A673 (cell line): ENCODE results near the gene FXYD7. TPM values are rescaled to one million over a fixed set of nuclear protein-coding genes. Genes with fewer than 3 reads are reported as not detected.

Experiments
- BruUV-seq: library from RNA; stranded (reverse); fragments of 400-500 nt; replicated peaks from 2 replicates; lab custom pipeline; 2021; lab: Mats Ljungman, UMichigan
- CTCF ChIA-PET: fragments of 300-600 bp; sonication (Branson Sonifier 250); formaldehyde crosslinking; loops from one replicate; lab custom pipeline; 2022; ENCODE audit warnings: antibody characterized with exemption; lab: Charles Lee
- POLR2A ChIA-PET: fragments of 300-600 bp; sonication (Branson Sonifier 250); formaldehyde crosslinking; loops from one replicate; lab custom pipeline; 2022; ENCODE audit warnings: antibody characterized with exemption; ENCODE audit not compliant: low non-redundant PET; lab: Charles Lee
- DNase-seq: peaks from one replicate; pipeline ENCODE4 v3.0.0-alpha.2; 2015; ENCODE audit warnings: low spot score
- H3K27ac ChIP-seq: fragments of 200-600 bp; sonication (generic); 2 replicates; pipeline ENCODE4 v1.5.1; 2016; ENCODE audit warnings: mixed run types, low read depth, mild to moderate bottlenecking, mixed read lengths, antibody characterized with exemption, low read length; ENCODE audit not compliant: poor library complexity, severe bottlenecking
- H3K27me3 ChIP-seq: fragments of 200-600 bp; sonication (generic); replicated peaks from 2 replicates; pipeline ENCODE4 v1.6.1; 2017; ENCODE audit warnings: mixed run types, low read depth, mild to moderate bottlenecking, mixed read lengths, antibody characterized with exemption, low read length; ENCODE audit not compliant: insufficient read depth, poor library complexity
- H3K36me3 ChIP-seq: fragments of 200-600 bp; sonication (generic); 2 replicates; pipeline ENCODE4 v1.6.1; 2016; ENCODE audit warnings: mixed run types, mild to moderate bottlenecking, mixed read lengths, antibody characterized with exemption, low read length; ENCODE audit not compliant: insufficient read depth, poor library complexity, severe bottlenecking
- H3K4me1 ChIP-seq: fragments of 200-600 bp; sonication (generic); 2 replicates; pipeline ENCODE4 v1.6.1; 2017; ENCODE audit warnings: mixed run types, mild to moderate bottlenecking, mixed read lengths, antibody characterized with exemption, low read length; ENCODE audit not compliant: insufficient read depth, poor library complexity, severe bottlenecking
- H3K4me3 ChIP-seq: fragments of 200-600 bp; sonication (generic); 2 replicates; pipeline ENCODE4 v1.5.1; 2016; ENCODE audit warnings: low read depth, mixed run types, mild to moderate bottlenecking, mixed read lengths, low read length; ENCODE audit not compliant: poor library complexity, severe bottlenecking
- H3K9me3 ChIP-seq: fragments of 200-600 bp; sonication (generic); 2 replicates; pipeline ENCODE4 v1.6.1; 2016; ENCODE audit warnings: mixed run types, low read depth, mild to moderate bottlenecking, mixed read lengths, antibody characterized with exemption, low read length; ENCODE audit not compliant: poor library complexity, severe bottlenecking
- EZH2 ChIP-seq: fragments of 200-600 bp; sonication (generic); IDR thresholded peaks from 2 replicates; pipeline ENCODE4 v1.6.1; 2017; ENCODE audit warnings: borderline replicate concordance, low read depth, mild to moderate bottlenecking, mixed read lengths, antibody characterized with exemption, low read length; ENCODE audit not compliant: poor library complexity, severe bottlenecking
- intact Hi-C: fragments of 100-400 bp; cut with micrococcal nuclease; formaldehyde crosslinking; loops from one replicate; pipeline ENCODE4 v1.10.0; 2022; ENCODE audit not compliant: unreplicated experiment
- total RNA-seq: library from RNA; stranded (reverse); gene quantifications from 2 replicates; pipeline ENCODE4 v1.2.3, GENCODE V29; 2021
- TF ChIP-seq, protein P1 (sequence below): fragments of 300-800, 200-600 bp; sonication (generic); conservative IDR thresholded peaks from 2 replicates; pipeline ENCODE4 v1.5.1; 2017; ENCODE audit warnings: low read depth, mild to moderate bottlenecking, antibody characterized with exemption, low read length, moderate library complexity, mixed read lengths

Gene FXYD7
- total RNA-seq, 1 experiment from 2014 or later, result 0.56 TPM

DNA sequence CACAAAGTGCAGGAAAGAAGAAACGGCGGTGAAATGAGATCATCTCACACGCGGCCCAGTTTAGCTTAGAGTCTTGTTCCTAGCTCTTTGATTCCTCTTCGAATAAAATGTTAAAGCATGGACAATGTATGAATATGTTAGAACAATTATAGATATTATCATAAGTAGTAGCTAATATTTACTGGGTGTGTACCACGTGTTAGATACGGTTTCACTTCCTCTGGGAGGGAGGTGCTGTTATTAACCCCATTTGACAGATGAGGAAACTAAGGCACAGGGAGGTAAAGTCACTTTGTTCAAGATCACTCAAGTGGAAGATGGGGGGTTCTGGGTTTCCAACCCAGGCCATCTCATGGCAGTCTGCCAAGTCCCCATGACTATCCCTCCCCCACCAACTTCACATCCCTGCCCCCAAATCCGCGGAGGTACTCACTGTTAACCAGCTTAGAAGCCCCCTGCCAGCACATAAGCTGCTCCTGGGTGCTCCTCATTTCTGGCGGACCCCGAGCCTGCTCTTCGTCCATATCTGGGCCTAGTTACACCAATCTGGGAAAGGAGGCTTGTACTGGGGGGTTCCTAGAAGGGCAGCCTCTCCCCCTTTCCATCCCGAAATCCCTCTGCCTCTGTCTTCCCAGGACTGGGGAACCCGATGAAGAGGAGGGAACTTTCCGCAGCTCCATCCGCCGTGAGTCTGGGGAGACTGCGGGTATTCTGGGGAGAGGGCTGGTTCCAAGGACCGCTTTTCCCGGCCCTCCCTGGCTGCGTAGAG, 1.0 kb upstream of the FXYD7 start:
- Histone ChIP-seq H3K36me3 (no peaks in the 10 kb centered on the region), H3K9me3 (no peaks in the 10 kb centered on the region), H3K27me3 (peaks cover 3% of the 10 kb centered on the region), H3K27ac (no peak overlapping the region), H3K4me3 (peak overlapping the region; percentile 34), H3K4me1 (peaks cover 27% of the 10 kb centered on the region)
- DNase-seq, result no peak
- no TSS peak for BruUV-seq
- ChIA-PET CTCF (interaction anchor here (0.6 to 2.1 kb wide), 6 partner anchors 12 to 210 kb away, joined by 3 to 6 read pairs (median 5); no protein-coding TSS in a partner anchor), POLR2A (interaction anchor here (0.6 kb wide), 3 partner anchors 73 to 130 kb away, joined by 3 to 7 read pairs (median 7); no protein-coding TSS in a partner anchor)
- TF ChIP-seq, protein P1, sequence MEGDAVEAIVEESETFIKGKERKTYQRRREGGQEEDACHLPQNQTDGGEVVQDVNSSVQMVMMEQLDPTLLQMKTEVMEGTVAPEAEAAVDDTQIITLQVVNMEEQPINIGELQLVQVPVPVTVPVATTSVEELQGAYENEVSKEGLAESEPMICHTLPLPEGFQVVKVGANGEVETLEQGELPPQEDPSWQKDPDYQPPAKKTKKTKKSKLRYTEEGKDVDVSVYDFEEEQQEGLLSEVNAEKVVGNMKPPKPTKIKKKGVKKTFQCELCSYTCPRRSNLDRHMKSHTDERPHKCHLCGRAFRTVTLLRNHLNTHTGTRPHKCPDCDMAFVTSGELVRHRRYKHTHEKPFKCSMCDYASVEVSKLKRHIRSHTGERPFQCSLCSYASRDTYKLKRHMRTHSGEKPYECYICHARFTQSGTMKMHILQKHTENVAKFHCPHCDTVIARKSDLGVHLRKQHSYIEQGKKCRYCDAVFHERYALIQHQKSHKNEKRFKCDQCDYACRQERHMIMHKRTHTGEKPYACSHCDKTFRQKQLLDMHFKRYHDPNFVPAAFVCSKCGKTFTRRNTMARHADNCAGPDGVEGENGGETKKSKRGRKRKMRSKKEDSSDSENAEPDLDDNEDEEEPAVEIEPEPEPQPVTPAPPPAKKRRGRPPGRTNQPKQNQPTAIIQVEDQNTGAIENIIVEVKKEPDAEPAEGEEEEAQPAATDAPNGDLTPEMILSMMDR, result no peak
- no peak for TF ChIP-seq EZH2
- intact Hi-C loops, result no loop called here

DNA sequence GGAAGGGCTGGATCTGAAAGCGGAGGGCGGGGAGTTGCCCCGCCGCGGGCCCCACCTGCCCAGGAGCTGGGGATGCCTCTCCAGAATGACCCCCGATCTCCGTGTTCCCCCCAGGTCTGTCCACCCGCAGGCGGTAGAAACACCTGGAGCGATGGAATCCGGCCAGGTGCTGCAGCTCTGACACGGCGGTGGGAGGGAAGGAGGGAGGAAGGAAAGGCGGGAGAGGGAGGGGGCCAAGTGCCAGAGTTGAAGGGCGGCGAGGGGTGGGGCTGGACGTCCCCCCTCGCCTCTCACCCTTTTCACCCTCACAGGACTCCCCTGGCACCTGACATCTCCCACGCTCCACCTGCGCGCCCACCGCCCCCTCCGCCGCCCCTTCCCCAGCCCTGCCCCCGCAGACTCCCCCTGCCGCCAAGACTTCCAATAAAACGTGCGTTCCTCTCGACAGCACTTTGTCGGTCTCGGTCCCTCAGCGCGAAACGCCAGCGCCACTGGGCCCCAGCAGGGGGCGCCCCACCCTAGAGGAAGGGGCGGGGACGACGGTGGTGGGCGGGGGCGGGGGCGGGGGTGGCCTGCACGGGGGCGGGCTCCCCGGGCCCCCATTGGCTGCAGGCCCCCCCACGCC, 337 bp upstream of the FXYD7 start:
- H3K9me3 ChIP-seq, result no peaks in the 10 kb centered on the region
- H3K4me3 ChIP-seq, result peak overlapping the region; percentile 34
- no peaks in the 10 kb centered on the region for H3K36me3 ChIP-seq
- TF ChIP-seq, protein P1, result peak; percentile 50; the same call in 1 of the 2 replicates
- no peak for TF ChIP-seq EZH2
- ChIA-PET CTCF (interaction anchor here (0.6 to 2.1 kb wide), 4 partner anchors 10 to 182 kb away, joined by 3 to 8 read pairs (median 6); no protein-coding TSS in a partner anchor), POLR2A (interaction anchor here (0.6 kb wide), 1 partner anchor 74 kb away, joined by 7 read pairs; no protein-coding TSS in a partner anchor)
- no peak overlapping the region for H3K27ac ChIP-seq
- intact Hi-C loops, result no loop called here
- H3K4me1 ChIP-seq, result peaks cover 27% of the 10 kb centered on the region
- DNase-seq, result peak; percentile 64
- peaks cover 3% of the 10 kb centered on the region for H3K27me3 ChIP-seq
- BruUV-seq, result no TSS peak

DNA sequence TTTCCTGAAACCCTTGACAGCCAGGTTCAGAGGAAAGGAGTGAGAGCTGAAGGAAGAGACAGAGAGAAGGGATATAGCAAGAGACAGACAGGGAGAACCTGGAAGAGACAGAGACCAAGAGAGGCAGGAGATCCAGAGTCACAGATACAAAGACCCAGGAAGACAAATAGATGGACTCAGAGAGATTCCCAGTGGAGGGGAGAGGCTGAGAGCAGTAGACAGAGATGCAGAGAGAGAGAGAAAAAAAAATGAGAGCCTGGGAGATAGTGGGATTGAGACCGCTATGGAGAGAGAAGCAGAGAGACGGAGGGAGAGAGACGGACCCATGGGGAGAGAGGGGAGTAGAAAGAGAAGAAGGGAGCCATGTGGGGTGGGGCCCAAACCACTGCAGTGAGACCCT, 763 bp downstream of the FXYD7 start:
- intact Hi-C loops, result no loop called here
- Histone ChIP-seq H3K36me3 (no peaks in the 10 kb centered on the region), H3K4me3 (no peak overlapping the region), H3K4me1 (peaks cover 27% of the 10 kb centered on the region), H3K9me3 (no peaks in the 10 kb centered on the region), H3K27ac (no peak overlapping the region), H3K27me3 (peaks cover 3% of the 10 kb centered on the region)
- CTCF ChIA-PET, result no interaction called here
- POLR2A ChIA-PET, result no interaction called here
- no TSS peak for BruUV-seq
- DNase-seq, result no peak
- TF ChIP-seq, protein P1, result no peak
- TF ChIP-seq EZH2, result no peak
